ENCODE measurements around the gene GPR55. TPM values are rescaled to one million over a fixed set of nuclear protein-coding genes. Genes with fewer than 3 reads are reported as not detected.

Gene GPR55
- total RNA-seq, 1 experiment from 2014 or later: 0.19 TPM

DNA sequence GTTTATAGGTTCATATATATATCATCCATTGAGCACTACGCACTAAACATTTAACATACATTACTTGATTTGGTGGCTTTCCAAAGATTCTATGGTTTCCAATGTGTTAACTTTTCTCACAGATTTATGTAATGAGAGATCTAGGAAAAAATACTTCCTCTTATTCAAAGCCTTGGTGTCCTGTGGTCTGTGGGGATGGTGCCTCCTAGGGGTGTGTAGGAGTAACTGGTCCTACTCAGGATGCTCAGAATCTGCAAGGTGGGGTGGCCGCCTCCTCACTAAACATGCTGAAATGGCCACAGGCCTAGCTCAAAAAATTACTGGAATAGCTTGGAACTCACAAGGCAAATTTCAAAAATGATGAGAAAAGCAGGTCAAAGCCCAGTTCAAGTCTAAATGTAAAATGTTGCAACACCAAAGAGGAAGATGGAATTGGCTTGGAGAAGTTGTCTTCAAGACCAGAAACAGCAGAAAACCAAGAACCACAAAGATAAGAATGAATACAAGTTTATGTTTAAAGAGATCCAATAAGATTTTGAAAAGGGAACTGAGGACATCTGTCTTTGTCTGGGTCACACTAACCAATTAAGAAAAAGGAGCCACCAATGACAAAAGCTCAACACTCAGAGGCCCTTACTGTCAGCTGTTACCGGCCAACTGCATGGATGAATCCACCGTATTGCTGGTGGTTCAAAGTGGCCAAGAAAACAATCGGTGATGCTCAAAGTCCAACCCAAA, 11.5 kb downstream of the GPR55 start:
- BruUV-seq (replicated peaks): no TSS peak
- intact Hi-C loops (cut with micrococcal nuclease; ENCODE audit: unreplicated experiment): loop anchor here (1.0 kb wide), 1 partner anchor 65 kb away; no protein-coding TSS in a partner anchor
- peak; percentile 49 for DNase-seq (ENCODE audit: low spot score)
- H3K4me1 ChIP-seq (ENCODE audit: insufficient read depth, low read length, poor library complexity, severe bottlenecking): peaks cover 6% of the 10 kb centered on the region
- TF ChIP-seq, protein P1, sequence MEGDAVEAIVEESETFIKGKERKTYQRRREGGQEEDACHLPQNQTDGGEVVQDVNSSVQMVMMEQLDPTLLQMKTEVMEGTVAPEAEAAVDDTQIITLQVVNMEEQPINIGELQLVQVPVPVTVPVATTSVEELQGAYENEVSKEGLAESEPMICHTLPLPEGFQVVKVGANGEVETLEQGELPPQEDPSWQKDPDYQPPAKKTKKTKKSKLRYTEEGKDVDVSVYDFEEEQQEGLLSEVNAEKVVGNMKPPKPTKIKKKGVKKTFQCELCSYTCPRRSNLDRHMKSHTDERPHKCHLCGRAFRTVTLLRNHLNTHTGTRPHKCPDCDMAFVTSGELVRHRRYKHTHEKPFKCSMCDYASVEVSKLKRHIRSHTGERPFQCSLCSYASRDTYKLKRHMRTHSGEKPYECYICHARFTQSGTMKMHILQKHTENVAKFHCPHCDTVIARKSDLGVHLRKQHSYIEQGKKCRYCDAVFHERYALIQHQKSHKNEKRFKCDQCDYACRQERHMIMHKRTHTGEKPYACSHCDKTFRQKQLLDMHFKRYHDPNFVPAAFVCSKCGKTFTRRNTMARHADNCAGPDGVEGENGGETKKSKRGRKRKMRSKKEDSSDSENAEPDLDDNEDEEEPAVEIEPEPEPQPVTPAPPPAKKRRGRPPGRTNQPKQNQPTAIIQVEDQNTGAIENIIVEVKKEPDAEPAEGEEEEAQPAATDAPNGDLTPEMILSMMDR (conservative IDR thresholded peaks at IDR 0.05; ENCODE audit: low read depth, low read length): peak; percentile 59
- no peak for TF ChIP-seq EZH2 (IDR thresholded peaks at IDR 0.05; ENCODE audit: borderline replicate concordance, low read depth, low read length, poor library complexity, severe bottlenecking)
- no peaks in the 10 kb centered on the region for H3K9me3 ChIP-seq (ENCODE audit: low read depth, low read length, poor library complexity, severe bottlenecking)
- CTCF ChIA-PET: interaction anchor here (0.5 kb wide), 1 partner anchor 843 kb away, joined by 8 read pairs; no protein-coding TSS in a partner anchor
- H3K4me3 ChIP-seq (ENCODE audit: low read depth, low read length, poor library complexity, severe bottlenecking): no peak overlapping the region
- no peaks in the 10 kb centered on the region for H3K36me3 ChIP-seq (ENCODE audit: insufficient read depth, low read length, poor library complexity, severe bottlenecking)
- no peaks in the 10 kb centered on the region for H3K27me3 ChIP-seq (replicated peaks; ENCODE audit: insufficient read depth, low read depth, low read length, poor library complexity)
- H3K27ac ChIP-seq (ENCODE audit: low read depth, low read length, poor library complexity, severe bottlenecking): no peak overlapping the region
- POLR2A ChIA-PET (ENCODE audit: low non-redundant PET): no interaction called here

DNA sequence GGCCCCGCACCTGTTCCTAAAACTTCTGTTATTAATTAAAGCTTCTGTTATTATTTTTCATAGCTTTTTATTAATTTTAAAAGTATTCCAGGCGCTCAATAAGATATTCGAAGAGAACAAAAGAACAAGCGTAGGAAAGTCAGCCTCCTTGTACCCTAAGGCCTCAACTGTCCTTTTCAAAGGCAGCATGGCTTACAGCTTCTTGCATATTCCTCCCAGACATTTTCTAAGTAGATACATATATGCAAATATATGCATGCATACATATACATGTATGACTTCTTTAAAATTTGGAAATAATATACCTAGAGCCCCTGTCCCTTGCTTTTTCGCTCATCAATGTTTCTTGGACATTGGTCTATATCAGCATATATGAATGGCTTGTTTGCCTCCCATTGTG, 12.3 kb downstream of the GPR55 start:
- H3K4me1 ChIP-seq (ENCODE audit: insufficient read depth, low read length, poor library complexity, severe bottlenecking): peaks cover 14% of the 10 kb centered on the region

DNA sequence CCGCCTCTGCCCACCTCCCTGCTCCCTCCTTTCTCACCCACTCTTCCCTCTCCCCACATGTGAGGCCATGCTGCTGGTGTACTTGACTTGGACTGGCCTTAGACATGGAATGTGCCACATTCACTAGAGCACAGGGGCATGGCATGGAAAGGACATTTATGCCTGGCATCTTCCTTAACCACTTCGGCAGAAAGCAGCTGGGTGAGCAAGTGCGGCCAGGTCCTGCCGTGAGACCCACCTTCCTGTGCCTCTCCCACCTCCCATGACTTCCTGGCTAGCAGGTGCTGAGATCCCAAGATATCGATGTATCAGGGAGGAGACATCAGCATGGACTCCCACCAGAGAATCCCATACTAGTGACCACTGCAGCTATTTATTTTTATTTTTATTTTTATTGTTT, 13.0 kb downstream of the GPR55 start:
- Histone ChIP-seq H3K27ac (ENCODE audit: low read depth, low read length, poor library complexity, severe bottlenecking) (no peak overlapping the region), H3K4me1 (ENCODE audit: insufficient read depth, low read length, poor library complexity, severe bottlenecking) (peaks cover 14% of the 10 kb centered on the region), H3K36me3 (ENCODE audit: insufficient read depth, low read length, poor library complexity, severe bottlenecking) (no peaks in the 10 kb centered on the region), H3K9me3 (ENCODE audit: low read depth, low read length, poor library complexity, severe bottlenecking) (no peaks in the 10 kb centered on the region), H3K27me3 (replicated peaks; ENCODE audit: insufficient read depth, low read depth, low read length, poor library complexity) (no peaks in the 10 kb centered on the region), H3K4me3 (ENCODE audit: low read depth, low read length, poor library complexity, severe bottlenecking) (no peak overlapping the region)
- CTCF ChIA-PET: no interaction called here
- DNase-seq (ENCODE audit: low spot score): no peak
- POLR2A ChIA-PET (ENCODE audit: low non-redundant PET): no interaction called here
- intact Hi-C loops (cut with micrococcal nuclease; ENCODE audit: unreplicated experiment): no loop called here
- no TSS peak for BruUV-seq (replicated peaks)
- TF ChIP-seq, protein P1 (conservative IDR thresholded peaks at IDR 0.05; ENCODE audit: low read depth, low read length): no peak
- TF ChIP-seq EZH2 (IDR thresholded peaks at IDR 0.05; ENCODE audit: borderline replicate concordance, low read depth, low read length, poor library complexity, severe bottlenecking): no peak

More for the DNA sequence above, 12.3 kb downstream of the GPR55 start:
- no peak for DNase-seq (ENCODE audit: low spot score)
- Histone ChIP-seq H3K4me3 (ENCODE audit: low read depth, low read length, poor library complexity, severe bottlenecking) (no peak overlapping the region), H3K36me3 (ENCODE audit: insufficient read depth, low read length, poor library complexity, severe bottlenecking) (no peaks in the 10 kb centered on the region), H3K9me3 (ENCODE audit: low read depth, low read length, poor library complexity, severe bottlenecking) (no peaks in the 10 kb centered on the region), H3K27me3 (replicated peaks; ENCODE audit: insufficient read depth, low read depth, low read length, poor library complexity) (no peaks in the 10 kb centered on the region), H3K27ac (ENCODE audit: low read depth, low read length, poor library complexity, severe bottlenecking) (no peak overlapping the region)
- TF ChIP-seq, protein P1 (conservative IDR thresholded peaks at IDR 0.05; ENCODE audit: low read depth, low read length): no peak
- no peak for TF ChIP-seq EZH2 (IDR thresholded peaks at IDR 0.05; ENCODE audit: borderline replicate concordance, low read depth, low read length, poor library complexity, severe bottlenecking)
- no TSS peak for BruUV-seq (replicated peaks)
- POLR2A ChIA-PET (ENCODE audit: low non-redundant PET): no interaction called here
- CTCF ChIA-PET: no interaction called here
- intact Hi-C loops (cut with micrococcal nuclease; ENCODE audit: unreplicated experiment): loop anchor here (1.0 kb wide), 1 partner anchor 64 kb away; no protein-coding TSS in a partner anchor

Data from A673 (cell line).